ENCODE measurements around the gene ATP1A1. TPM values are rescaled to one million over a fixed set of nuclear protein-coding genes. Genes with fewer than 3 reads are reported as not detected.

ATP1A1 gene
- total RNA-seq, 1 experiment from 2014 or later: 239 TPM

- TF ChIP-seq CTCF (conservative IDR thresholded peaks at IDR 0.05): no peak
- no peak overlapping the region for H4K8ac ChIP-seq (replicated peaks; ENCODE audit: insufficient read length, low read depth, low read length)
- peaks cover 5% of the 10 kb centered on the region for H3K23me2 ChIP-seq (ENCODE audit: insufficient read length, low read depth, low read length, poor library complexity, severe bottlenecking)
- no peaks in the 10 kb centered on the region for H3K9me3 ChIP-seq (ENCODE audit: control insufficient read depth, low read depth, low read length)
- no peak overlapping the region for H2BK20ac ChIP-seq (ENCODE audit: low read depth, low read length, poor library complexity, severe bottlenecking)
- H3T11ph ChIP-seq (ENCODE audit: low read length): no peak overlapping the region
- no peak overlapping the region for H2BK15ac ChIP-seq (ENCODE audit: low read depth, low read length)
- no peak overlapping the region for H4K5ac ChIP-seq (ENCODE audit: insufficient read length, low read depth, low read length)
- Mint-ChIP-seq H3K36me3 (ENCODE audit: insufficient read depth in 1 of 3, low read depth in 3 of 3) (no peaks in the 10 kb centered on the region), H3K4me3 (no peak overlapping the region), H3K4me1 (peaks cover 22 to 26% of the 10 kb centered on the region in 2 experiments), H3K27ac (peak overlapping the region in 1 of 3 experiments; percentile 20; a peak in 1 of 7 replicates), H3K9me3 (no peaks in the 10 kb centered on the region), H3K27me3 (ENCODE audit: low read depth) (no peaks in the 10 kb centered on the region)
- no peaks in the 10 kb centered on the region for H3K4me1 ChIP-seq (ENCODE audit: insufficient read depth, low read length)
- H2BK12ac ChIP-seq (ENCODE audit: insufficient read length, low read depth, low read length): no peak overlapping the region
- WGBS (ENCODE audit: extremely low coverage, insufficient read length, low lambda C conversion rate): no CpG with 5 or more reads among the region's 3 CpGs
- no peak overlapping the region for H3K9ac ChIP-seq (ENCODE audit: extremely low read depth, insufficient read length, low read length)
- no peak overlapping the region for H2AFZ ChIP-seq (ENCODE audit: low read length)
- H4K20me1 ChIP-seq (ENCODE audit: control insufficient read depth, insufficient read depth, insufficient read length): no peaks in the 10 kb centered on the region
- H3K79me2 ChIP-seq (ENCODE audit: insufficient read depth, low read length): no peaks in the 10 kb centered on the region
- H3K4ac ChIP-seq (ENCODE audit: low read depth, low read length): no peak overlapping the region
- H4K91ac ChIP-seq (ENCODE audit: insufficient read length, low read depth, low read length): no peak overlapping the region
- no peak for DNase-seq
- H3K23ac ChIP-seq (ENCODE audit: insufficient read length, low read depth, low read length): no peak overlapping the region
- no peak overlapping the region for H3K14ac ChIP-seq (ENCODE audit: insufficient read depth, low read length)
- H3K27ac ChIP-seq (ENCODE audit: insufficient read length, low read depth, low read length): no peak overlapping the region
- no peak overlapping the region for H3K56ac ChIP-seq (ENCODE audit: insufficient read length, low read depth, low read length)
- H3K79me1 ChIP-seq (ENCODE audit: insufficient read depth, low read depth, low read length, poor library complexity, severe bottlenecking): no peaks in the 10 kb centered on the region
- H2BK120ac ChIP-seq (ENCODE audit: low read depth, low read length, poor library complexity, severe bottlenecking): no peak overlapping the region
- H2BK5ac ChIP-seq (ENCODE audit: insufficient read length, low read length): no peak overlapping the region
- H3K18ac ChIP-seq (ENCODE audit: insufficient read length, low read depth, low read length): no peak overlapping the region
- H2AK5ac ChIP-seq (ENCODE audit: insufficient read length, low read length): no peak overlapping the region
- H3K4me2 ChIP-seq (ENCODE audit: insufficient read depth, insufficient read length, low read length): no peak overlapping the region
- no peaks in the 10 kb centered on the region for H3K27me3 ChIP-seq (ENCODE audit: insufficient read depth, low read length)
Measured at GRCh38 chr1:116415200-116415698, 42.2 kb downstream of the ATP1A1 start.

All from H9 (cell line).